Measurements from ENCODE around the gene SPAG16.

GRCh38 chr2:213249502-213249901 lies 34.8 kb upstream of the SPAG16 start:
- no peak for TF ChIP-seq CTCF (IDR thresholded peaks at IDR 0.05)
- TF ChIP-seq POLR2A (IDR thresholded peaks at IDR 0.05) = no peak
